SK-N-SH (cell line): ENCODE measurements around the gene INPP5A. TPM values are rescaled to one million over a fixed set of nuclear protein-coding genes. Genes with fewer than 3 reads are reported as not detected.

ENCODE experiments used
- CTCF ChIA-PET: fragments of 300-600, 350-600 bp; formaldehyde crosslinking; extraction: SDS; loops from one replicate; lab custom pipeline; 2021; lab: Yijun Ruan, JAX
- POLR2A ChIA-PET: fragments of 350-600 bp; sonication (Branson Sonifier 250); formaldehyde crosslinking; extraction: SDS; loops from one replicate; lab custom pipeline; 2020; ENCODE audit warnings: antibody characterized with exemption, inconsistent platforms; lab: Yijun Ruan, JAX
- DNase-seq: peaks from one replicate; pipeline ENCODE4 v3.0.0; 2012
- H2AFZ ChIP-seq: fragments of 200-600 bp; sonication (generic); 2 replicates; pipeline ENCODE4 v1.8.1; 2016; ENCODE audit warnings: antibody characterized with exemption, mild to moderate bottlenecking, low read depth
- H3F3A ChIP-seq: fragments of 200-600 bp; sonication (generic); replicated peaks from 2 replicates; pipeline ENCODE3; 2016; ENCODE audit warnings: antibody characterized with exemption, mild to moderate bottlenecking; ENCODE audit not compliant: insufficient read depth
- H3K27ac ChIP-seq, 2 experiments: fragments of 200-500 bp in 1 of 2; fragments of 200-600 bp in 1 of 2; sonication (Bioruptor generic) in 1 of 2; sonication (generic), shearing (Covaris generic) in 1 of 2; 2 replicates each; pipeline versions ENCODE4 v1.5.1 to v1.6.1; 2014 to 2016; ENCODE audit warnings: low read depth in 2 of 2, inconsistent platforms in 1 of 2, low read length in 1 of 2, mild to moderate bottlenecking in 1 of 2, mixed read lengths in 1 of 2
- H3K27me3 ChIP-seq: fragments of 200-600 bp; sonication (generic), shearing (Covaris generic); 2 replicates; pipeline ENCODE4 v1.6.1; 2016; ENCODE audit warnings: mixed run types; ENCODE audit not compliant: insufficient read depth
- H3K36me3 ChIP-seq, 2 experiments: fragments of 200-500 bp in 1 of 2; fragments of 200-600 bp in 1 of 2; sonication (Bioruptor generic) in 1 of 2; sonication (generic) in 1 of 2; replicated peaks in 1 of 2; 2 replicates each; pipeline versions ENCODE3 to v1.5.1; 2014 to 2016; ENCODE audit warnings: low read length in 1 of 2, mild to moderate bottlenecking in 1 of 2; ENCODE audit not compliant: insufficient read depth in 2 of 2, control insufficient read depth in 1 of 2
- H3K4me1 ChIP-seq, 2 experiments: fragments of 200-500 bp in 1 of 2; fragments of 200-600 bp in 1 of 2; sonication (Bioruptor generic) in 1 of 2; sonication (generic), shearing (Covaris generic) in 1 of 2; 2 replicates each; pipeline versions ENCODE4 v1.5.1 to v1.6.1; 2014 to 2016; ENCODE audit warnings: low read depth in 1 of 2, low read length in 1 of 2, mixed run types in 1 of 2; ENCODE audit not compliant: insufficient read depth in 2 of 2, control insufficient read depth in 1 of 2
- H3K4me2 ChIP-seq: fragments of 200-600 bp; sonication (generic), shearing (Covaris generic); 2 replicates; pipeline ENCODE4 v1.6.1; 2017; ENCODE audit warnings: mixed run types
- H3K4me3 ChIP-seq, 2 experiments: fragments of 200-500 bp in 1 of 2; fragments of 200-600 bp in 1 of 2; sonication (Bioruptor generic) in 1 of 2; sonication (generic), shearing (Covaris generic) in 1 of 2; 2 replicates each; pipeline versions ENCODE4 v1.5.1 to v1.8.1; 2014 to 2016; ENCODE audit warnings: low read depth in 2 of 2, inconsistent platforms in 1 of 2, low read length in 1 of 2, mild to moderate bottlenecking in 1 of 2, mixed read lengths in 1 of 2, moderate library complexity in 1 of 2
- H3K79me2 ChIP-seq: fragments of 200-600 bp; sonication (generic); 2 replicates; pipeline ENCODE4 v1.8.1; 2017; ENCODE audit warnings: mild to moderate bottlenecking; ENCODE audit not compliant: insufficient read depth
- H3K9ac ChIP-seq: fragments of 200-600 bp; sonication (generic); 2 replicates; pipeline ENCODE4 v1.6.1; 2017; ENCODE audit warnings: mixed run types
- H3K9me2 ChIP-seq: fragments of 200-600 bp; sonication (generic); 2 replicates; pipeline ENCODE4 v1.6.1; 2017; ENCODE audit warnings: mixed run types
- H3K9me3 ChIP-seq: fragments of 200-600 bp; sonication (generic); 2 replicates; pipeline ENCODE4 v1.6.1; 2017; ENCODE audit warnings: mixed run types, mild to moderate bottlenecking, moderate library complexity
- H4K20me1 ChIP-seq: fragments of 200-600 bp; sonication (generic); 2 replicates; pipeline ENCODE4 v1.6.1; 2017; ENCODE audit warnings: mild to moderate bottlenecking, mixed run types; ENCODE audit not compliant: insufficient read depth
- CTCF ChIP-seq: fragments of 200-600 bp; sonication (generic); IDR thresholded peaks from 2 replicates; pipeline ENCODE4 v1.6.1; 2017; ENCODE audit warnings: antibody characterized with exemption, mild to moderate bottlenecking, moderate library complexity
- EP300 ChIP-seq, 2 experiments: IDR thresholded peaks; 2 replicates each; pipeline versions ENCODE4 v1.4.0 to v1.6.1; 2012; ENCODE audit warnings: borderline replicate concordance in 1 of 2, low read depth in 1 of 2, low read length in 1 of 2
- EZH2phosphoT487 ChIP-seq: fragments of 200-600 bp; sonication (generic); IDR thresholded peaks from 2 replicates; pipeline ENCODE4 v1.6.1; 2017; ENCODE audit warnings: low read depth, mixed run types, mild to moderate bottlenecking, antibody characterized with exemption, moderate library complexity, borderline replicate concordance
- FOXJ3 ChIP-seq: sonication (generic); formaldehyde crosslinking; IDR thresholded peaks from 2 replicates; pipeline ENCODE4 v1.5.1; 2020; ENCODE audit warnings: mild to moderate bottlenecking, missing genetic modification reagents
- FOXM1 ChIP-seq: IDR thresholded peaks from 2 replicates; pipeline ENCODE4 v1.4.0; 2012; ENCODE audit warnings: low read depth, mild to moderate bottlenecking
- GABPA ChIP-seq: IDR thresholded peaks from 2 replicates; pipeline ENCODE4 v1.4.0; 2012; ENCODE audit warnings: low read depth, mild to moderate bottlenecking
- MEF2A ChIP-seq: IDR thresholded peaks from 2 replicates; pipeline ENCODE4 v1.4.0; 2012; ENCODE audit warnings: low read depth, borderline replicate concordance
- MXI1 ChIP-seq: IDR thresholded peaks from 2 replicates; pipeline ENCODE4 v1.6.1; 2012; ENCODE audit warnings: mild to moderate bottlenecking, low read depth, low read length, improper control_type of control experiment
- POLR2AphosphoS5 ChIP-seq: IDR thresholded peaks from 2 replicates; pipeline ENCODE4 v1.6.1; 2012; ENCODE audit warnings: low read depth, low read length
- RAD21 ChIP-seq: IDR thresholded peaks from 2 replicates; pipeline ENCODE4 v1.6.1; 2012; ENCODE audit warnings: mild to moderate bottlenecking, low read length
- REST ChIP-seq: IDR thresholded peaks from 2 replicates; pipeline ENCODE4 v1.6.1; 2012; ENCODE audit warnings: mild to moderate bottlenecking, low read depth, low read length, moderate library complexity
- RFX5 ChIP-seq: IDR thresholded peaks from 2 replicates; pipeline ENCODE4 v1.6.1; 2012; ENCODE audit warnings: mild to moderate bottlenecking, improper control_type of control experiment, low read length
- RXRA ChIP-seq: IDR thresholded peaks from 2 replicates; pipeline ENCODE4 v1.4.0; 2012; ENCODE audit warnings: low read depth, mild to moderate bottlenecking, borderline replicate concordance
- SIN3A ChIP-seq: IDR thresholded peaks from 2 replicates; pipeline ENCODE4 v1.6.1; 2012; ENCODE audit warnings: low read depth, mild to moderate bottlenecking, low read length, moderate library complexity, borderline replicate concordance
- TAF1 ChIP-seq: IDR thresholded peaks from 2 replicates; pipeline ENCODE4 v1.6.1; 2012; ENCODE audit warnings: low read depth, mild to moderate bottlenecking, low read length, moderate library complexity, borderline replicate concordance
- TEAD4 ChIP-seq: IDR thresholded peaks from 2 replicates; pipeline ENCODE4 v1.4.0; 2012; ENCODE audit warnings: mild to moderate bottlenecking, borderline replicate concordance; ENCODE audit not compliant: insufficient read depth
- YY1 ChIP-seq: IDR thresholded peaks from 2 replicates; pipeline ENCODE4 v1.4.0; 2012; ENCODE audit warnings: low read depth, mild to moderate bottlenecking
- ZBTB33 ChIP-seq: IDR thresholded peaks from 2 replicates; pipeline ENCODE4 v1.4.0; 2012; ENCODE audit warnings: low read depth, borderline replicate concordance
- WGBS: methylation state at CpG from one replicate; pipeline ENCODE4 v1.1.6; 2017; ENCODE audit warnings: low lambda C conversion rate; 5-methylcytosine and 5-hydroxymethylcytosine counted together
- polyA plus RNA-seq, 3 experiments: library from polyadenylated mRNA; depleted of rRNA; stranded (reverse); fragments of >200 nt; gene quantifications; 2 replicates each; pipeline ENCODE4 v1.2.3, GENCODE V29; 2012

INPP5A gene
- polyA plus RNA-seq, 1 of the 3 experiments (the other 2 are of a cell fraction) = 12.0 TPM

- no peak for DNase-seq
- Histone ChIP-seq H4K20me1 (no peaks in the 10 kb centered on the region), H3K36me3 (peaks cover 0 to 4% of the 10 kb centered on the region in 2 experiments), H3K4me1 (no peaks in the 10 kb centered on the region), H2AFZ (no peak overlapping the region), H3K9me2 (no peaks in the 10 kb centered on the region), H3K9ac (no peak overlapping the region), H3K79me2 (no peaks in the 10 kb centered on the region), H3K27me3 (no peaks in the 10 kb centered on the region), H3K4me3 (no peak overlapping the region), H3F3A (no peaks in the 10 kb centered on the region), H3K9me3 (peaks cover 6% of the 10 kb centered on the region; the same call in 1 of the 2 replicates), H3K27ac (no peak overlapping the region), H3K4me2 (no peak overlapping the region)
- ChIA-PET CTCF (interaction anchor here (1.7 kb wide), 1 partner anchor 433 kb away, joined by 3 read pairs; no protein-coding TSS in a partner anchor), POLR2A (no interaction called here)
- 92% methylated on average over 14 of the region's 22 CpGs for WGBS
- no peak for TF ChIP-seq RXRA
- TF ChIP-seq RAD21 = no peak
- TF ChIP-seq ZBTB33 = no peak
- TF ChIP-seq EZH2phosphoT487 = no peak
- no peak for TF ChIP-seq CTCF
- no peak for TF ChIP-seq TAF1
- no peak for TF ChIP-seq SIN3A
Observed at GRCh38 chr10:132710036-132710686, 172.6 kb downstream of the INPP5A start.

GRCh38 chr10:132710746-132711612, 173.4 kb downstream of the INPP5A start:
- POLR2A ChIA-PET = no interaction called here
- H3K4me2 ChIP-seq = no peak overlapping the region
- whole genome bisulfite sequencing = 90% methylated on average over 14 of the region's 18 CpGs
- no peak for TF ChIP-seq REST
- no peak for TF ChIP-seq TAF1
- no peak for TF ChIP-seq EP300 (IDR thresholded peaks at IDR 0.05; ENCODE audit: borderline replicate concordance in 1 of 2, low read depth in 1 of 2, low read length in 1 of 2)
- no peak for TF ChIP-seq RAD21
- TF ChIP-seq POLR2AphosphoS5 = no peak
- no peak for TF ChIP-seq MXI1
- TF ChIP-seq YY1 = no peak
- no peak for TF ChIP-seq MEF2A
- no peak for TF ChIP-seq TEAD4
- TF ChIP-seq FOXM1 = no peak
- no peak for TF ChIP-seq RFX5
- TF ChIP-seq FOXJ3 (CRISPR knock-in tag) = no peak
- TF ChIP-seq GABPA = no peak

More at GRCh38 chr10:132710746-132711612, 173.4 kb downstream of the INPP5A start:
- Histone ChIP-seq H3F3A (no peaks in the 10 kb centered on the region), H3K9ac (no peak overlapping the region), H3K27me3 (no peaks in the 10 kb centered on the region), H3K9me3 (peaks cover 4% of the 10 kb centered on the region; the same call in 1 of the 2 replicates), H4K20me1 (no peaks in the 10 kb centered on the region), H3K4me3 (no peak overlapping the region), H3K79me2 (no peaks in the 10 kb centered on the region), H3K4me1 (no peaks in the 10 kb centered on the region), H3K27ac (no peak overlapping the region), H2AFZ (no peak overlapping the region), H3K9me2 (no peaks in the 10 kb centered on the region), H3K36me3 (no peaks in the 10 kb centered on the region)
- DNase-seq = no peak
- CTCF ChIA-PET = no interaction called here
